NCI-H748 (cell line): Measurements from ENCODE around the gene AAMDC.

Source experiments
- DNase-seq: peaks from one replicate; lab custom pipeline; 2025; ENCODE audit not compliant: unreplicated experiment; lab: John Stamatoyannopoulos, UW

Gene AAMDC

GRCh38 chr11:77820565-77821348 lies at the start of gene AAMDC, which contains the start of gene RSF1:
TSS of gene AAMDC (plus strand) at chr11:77821144. CDS start at chr11:77842497, 21,353 bp downstream.
TSS of gene RSF1 (minus strand) at chr11:77820722. CDS start at chr11:77820714, 8 bp downstream.
- peak; percentile 96 for DNase-seq

- DNase-seq, result no peak
Measured at GRCh38 chr11:77775936-77776335, 45.0 kb upstream of the AAMDC start.

GRCh38 chr11:77776455-77776854 lies 44.5 kb upstream of the AAMDC start:
- DNase-seq, result peak; percentile 16

- no peak for DNase-seq
Measured at GRCh38 chr11:77778118-77778517, 42.8 kb upstream of the AAMDC start.

- DNase-seq, result no peak
Measured at GRCh38 chr11:77778549-77778948, 42.4 kb upstream of the AAMDC start.

- no peak for DNase-seq
Measured at GRCh38 chr11:77779935-77780334, 41.0 kb upstream of the AAMDC start.

GRCh38 chr11:77783025-77783424 lies 37.9 kb upstream of the AAMDC start:
- no peak for DNase-seq

GRCh38 chr11:77784572-77784971 lies 36.4 kb upstream of the AAMDC start:
- DNase-seq, result no peak

GRCh38 chr11:77789061-77789730 lies 31.7 kb upstream of the AAMDC start:
- no peak for DNase-seq

GRCh38 chr11:77789731-77790476 lies 31.0 kb upstream of the AAMDC start:
- DNase-seq, result no peak

- DNase-seq, result no peak
Measured at GRCh38 chr11:77791301-77791700, 29.6 kb upstream of the AAMDC start.

GRCh38 chr11:77793972-77794371 lies 27.0 kb upstream of the AAMDC start:
- no peak for DNase-seq

- DNase-seq, result no peak
Measured at GRCh38 chr11:77799338-77799737, 21.6 kb upstream of the AAMDC start.

- DNase-seq, result no peak
Measured at GRCh38 chr11:77800449-77800848, 20.5 kb upstream of the AAMDC start.

- no peak for DNase-seq
Measured at GRCh38 chr11:77801477-77801876, 19.5 kb upstream of the AAMDC start.

- no peak for DNase-seq
Measured at GRCh38 chr11:77806415-77806814, 14.5 kb upstream of the AAMDC start.

GRCh38 chr11:77806993-77807392 lies 14.0 kb upstream of the AAMDC start:
- no peak for DNase-seq

GRCh38 chr11:77813256-77813655 lies 7.7 kb upstream of the AAMDC start:
- no peak for DNase-seq

- no peak for DNase-seq
Measured at GRCh38 chr11:77814848-77815247, 6.1 kb upstream of the AAMDC start.

- no peak for DNase-seq
Measured at GRCh38 chr11:77815459-77815858, 5.5 kb upstream of the AAMDC start.

GRCh38 chr11:77819411-77819920 lies 1.5 kb upstream of the AAMDC start:
- DNase-seq, result peak; percentile 84
